HEK293T (cell line): ENCODE results near the gene MGMT.

Source experiments
- CTCF ChIA-PET: fragments of 350-600 bp; formaldehyde crosslinking; extraction: SDS; loops from one replicate; lab custom pipeline; 2021; ENCODE audit warnings: antibody characterized with exemption, inconsistent platforms; lab: Yijun Ruan, JAX
- POLR2A ChIA-PET: fragments of 350-600 bp; formaldehyde crosslinking; extraction: SDS; loops from one replicate; lab custom pipeline; 2020; ENCODE audit warnings: antibody characterized with exemption, inconsistent platforms; lab: Yijun Ruan, JAX
- DNase-seq: peaks from one replicate; pipeline ENCODE4 v3.0.0; 2012; ENCODE audit warnings: mixed read lengths; ENCODE audit errors: extremely low spot score
- ARNT ChIP-seq: fragments of 450-650 bp; IDR thresholded peaks from 2 replicates; pipeline ENCODE4 v1.6.1; 2017; ENCODE audit warnings: mild to moderate bottlenecking
- BHLHE40 ChIP-seq: fragments of 450-650 bp; IDR thresholded peaks from 2 replicates; pipeline ENCODE4 v1.6.1; 2016; ENCODE audit warnings: mild to moderate bottlenecking, moderate library complexity, borderline replicate concordance
- CTBP1 ChIP-seq: fragments of 450-650 bp; IDR thresholded peaks from 2 replicates; pipeline ENCODE4 v1.6.1; 2016; ENCODE audit warnings: borderline replicate concordance
- ELF4 ChIP-seq: fragments of 450-650 bp; IDR thresholded peaks from 2 replicates; pipeline ENCODE4 v1.6.1; 2017; ENCODE audit warnings: antibody characterized with exemption
- FOXA1 ChIP-seq: fragments of 450-650 bp; IDR thresholded peaks from 2 replicates; pipeline ENCODE4 v1.6.1; 2016; ENCODE audit warnings: mild to moderate bottlenecking
- FOXK2 ChIP-seq: fragments of 450-650 bp; IDR thresholded peaks from 2 replicates; pipeline ENCODE4 v1.6.1; 2016; ENCODE audit warnings: mild to moderate bottlenecking
- FOXM1 ChIP-seq: fragments of 450-650 bp; IDR thresholded peaks from 2 replicates; pipeline ENCODE4 v1.6.1; 2017; ENCODE audit warnings: mild to moderate bottlenecking, borderline replicate concordance
- HDGF ChIP-seq: fragments of 450-650 bp; IDR thresholded peaks from 2 replicates; pipeline ENCODE4 v1.6.1; 2017; ENCODE audit warnings: antibody characterized with exemption, borderline replicate concordance
- L3MBTL2 ChIP-seq: fragments of 450-650 bp; conservative IDR thresholded peaks from 2 replicates; pipeline ENCODE4 v1.6.1; 2016; ENCODE audit warnings: mild to moderate bottlenecking
- LEF1 ChIP-seq: fragments of 450-650 bp; IDR thresholded peaks from 2 replicates; pipeline ENCODE4 v1.6.1; 2017; ENCODE audit warnings: mild to moderate bottlenecking, borderline replicate concordance
- NFRKB ChIP-seq: fragments of 450-650 bp; IDR thresholded peaks from 2 replicates; pipeline ENCODE4 v1.6.1; 2016; ENCODE audit warnings: mild to moderate bottlenecking, moderate library complexity
- SP1 ChIP-seq: fragments of 450-650 bp; IDR thresholded peaks from 2 replicates; pipeline ENCODE4 v1.6.1; 2017
- SUZ12 ChIP-seq: fragments of 450-650 bp; IDR thresholded peaks from 2 replicates; pipeline ENCODE4 v1.6.1; 2016; ENCODE audit warnings: mild to moderate bottlenecking
- TARDBP ChIP-seq: fragments of 450-650 bp; IDR thresholded peaks from 2 replicates; pipeline ENCODE4 v1.6.1; 2016
- ZNF384 ChIP-seq: fragments of 450-650 bp; IDR thresholded peaks from 2 replicates; pipeline ENCODE4 v1.6.1; 2016
- TF ChIP-seq, protein P1 (sequence below): fragments of 450-650 bp; IDR thresholded peaks from 2 replicates; pipeline ENCODE4 v1.6.1; 2016

MGMT gene

DNA sequence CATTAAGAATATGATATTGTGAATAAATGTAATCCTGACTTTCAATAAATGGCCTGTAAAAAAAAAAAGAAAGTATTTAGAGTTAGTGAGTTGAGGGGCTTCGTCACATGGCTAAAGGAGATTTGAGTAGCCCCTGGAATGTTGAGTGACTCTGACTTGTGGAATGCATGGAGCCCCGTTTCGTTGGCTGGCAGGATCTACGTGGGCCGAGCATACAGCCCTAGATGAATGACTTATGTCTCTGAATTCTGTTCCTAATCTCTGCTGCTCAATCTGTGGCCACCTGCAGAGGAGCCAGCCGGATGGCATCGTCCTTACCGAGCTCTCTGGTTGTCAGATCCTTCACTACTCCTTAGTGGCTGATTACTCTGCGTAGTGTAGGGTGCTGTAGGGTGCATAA, 155.7 kb downstream of the MGMT start:
- POLR2A ChIA-PET: no interaction called here
- DNase-seq: no peak
- TF ChIP-seq FOXK2 (no peak), FOXM1 (no peak), SUZ12 (no peak), ARNT (no peak), LEF1 (no peak), ZNF384 (no peak), BHLHE40 (no peak), FOXA1 (no peak), CTBP1 (no peak)
- TF ChIP-seq, protein P1, sequence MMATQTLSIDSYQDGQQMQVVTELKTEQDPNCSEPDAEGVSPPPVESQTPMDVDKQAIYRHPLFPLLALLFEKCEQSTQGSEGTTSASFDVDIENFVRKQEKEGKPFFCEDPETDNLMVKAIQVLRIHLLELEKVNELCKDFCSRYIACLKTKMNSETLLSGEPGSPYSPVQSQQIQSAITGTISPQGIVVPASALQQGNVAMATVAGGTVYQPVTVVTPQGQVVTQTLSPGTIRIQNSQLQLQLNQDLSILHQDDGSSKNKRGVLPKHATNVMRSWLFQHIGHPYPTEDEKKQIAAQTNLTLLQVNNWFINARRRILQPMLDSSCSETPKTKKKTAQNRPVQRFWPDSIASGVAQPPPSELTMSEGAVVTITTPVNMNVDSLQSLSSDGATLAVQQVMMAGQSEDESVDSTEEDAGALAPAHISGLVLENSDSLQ: no peak
- CTCF ChIA-PET: no interaction called here

DNA sequence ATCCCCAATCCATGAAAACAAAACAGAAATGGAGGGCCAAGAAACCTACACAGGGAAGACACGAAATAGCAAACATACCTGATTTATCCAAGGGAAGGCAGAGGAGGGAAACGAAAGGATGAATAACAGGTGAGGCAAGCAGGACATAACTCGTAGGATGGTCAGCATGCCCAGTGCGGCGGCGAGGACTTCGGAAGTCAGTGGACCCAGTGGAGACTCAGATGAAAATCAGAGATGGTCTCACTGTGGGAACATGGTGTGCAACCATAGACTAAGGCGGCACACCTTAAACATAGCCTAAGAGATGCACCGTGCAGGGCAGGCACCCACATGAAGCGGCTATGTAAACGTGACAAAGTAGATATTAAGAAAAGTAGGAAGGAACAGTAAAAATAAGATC, 157.5 kb downstream of the MGMT start:
- POLR2A ChIA-PET: no interaction called here
- CTCF ChIA-PET: no interaction called here
- DNase-seq: no peak
- TF ChIP-seq ARNT (no peak), L3MBTL2 (no peak), SUZ12 (no peak), ZNF384 (no peak), FOXA1 (no peak), BHLHE40 (no peak), HDGF (no peak), SP1 (no peak), NFRKB (no peak), TARDBP (no peak), CTBP1 (no peak), LEF1 (no peak), FOXK2 (no peak), ELF4 (no peak), FOXM1 (no peak)
- TF ChIP-seq, protein P1: no peak

DNA sequence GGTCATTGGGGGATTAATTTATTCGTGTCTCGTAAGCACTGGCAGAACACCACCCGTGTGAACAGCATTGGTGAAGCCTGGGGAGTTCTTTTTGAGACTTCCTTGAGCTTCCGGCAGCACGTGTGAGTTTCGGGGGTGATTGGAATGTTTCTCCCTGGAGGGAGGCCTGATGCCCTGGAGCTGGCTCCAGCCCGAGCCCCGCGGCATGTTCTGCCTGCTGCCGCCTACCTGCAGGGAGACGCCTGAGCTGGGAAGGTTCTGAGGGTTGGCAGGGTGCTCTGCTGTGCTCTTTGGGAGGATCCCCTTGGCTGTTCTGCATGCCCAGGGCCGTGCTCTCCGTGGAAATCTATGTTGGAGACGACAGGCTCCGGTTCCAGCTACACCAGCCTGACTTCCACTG, 159.3 kb downstream of the MGMT start:
- CTCF ChIA-PET: no interaction called here
- POLR2A ChIA-PET: no interaction called here
- DNase-seq: no peak
- TF ChIP-seq BHLHE40 (no peak), FOXK2 (no peak), FOXM1 (no peak), NFRKB (no peak), CTBP1 (no peak), FOXA1 (no peak), ELF4 (no peak), LEF1 (no peak), SUZ12 (no peak), L3MBTL2 (no peak), ZNF384 (no peak), SP1 (no peak), HDGF (no peak)
- TF ChIP-seq, protein P1: no peak

DNA sequence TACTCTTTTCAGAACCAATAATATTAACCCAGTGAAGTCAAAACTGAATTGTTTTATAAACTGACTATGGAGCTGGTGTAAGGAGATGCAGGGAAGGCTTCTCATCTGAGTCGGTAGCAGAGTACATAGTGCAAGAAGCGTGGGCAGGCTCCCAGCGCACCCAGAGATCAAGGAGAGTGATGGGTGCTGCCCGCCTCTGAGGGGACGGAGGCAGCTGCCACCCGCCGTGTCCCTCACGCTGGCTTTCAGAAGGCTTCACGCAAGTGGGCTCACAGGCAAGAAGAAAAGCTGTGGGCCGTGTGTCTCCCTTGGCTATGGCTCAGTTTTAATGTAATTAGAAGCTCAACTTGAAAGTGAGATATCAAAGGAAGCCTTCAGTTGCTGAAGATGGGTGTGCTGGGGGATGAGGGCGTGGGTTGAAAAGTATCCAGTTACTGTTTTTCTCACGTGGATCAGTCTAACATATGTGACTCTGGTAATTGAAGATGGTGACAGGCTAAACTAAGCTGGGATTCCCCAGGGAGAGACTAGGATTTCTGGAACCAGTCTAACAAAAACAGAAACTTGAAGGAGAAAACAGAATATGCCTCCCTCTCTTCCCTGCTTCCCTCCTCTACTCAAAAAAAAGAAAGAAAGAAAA, 159.9 kb downstream of the MGMT start:
- DNase-seq: no peak
- TF ChIP-seq HDGF: no peak
- no peak for TF ChIP-seq FOXM1
- TF ChIP-seq FOXK2: no peak
- TF ChIP-seq LEF1: no peak
- TF ChIP-seq SP1: no peak
- no peak for TF ChIP-seq TARDBP
- no peak for TF ChIP-seq ARNT
- no peak for TF ChIP-seq CTBP1
- TF ChIP-seq BHLHE40: no peak
- TF ChIP-seq SUZ12: no peak
- no peak for TF ChIP-seq ZNF384
- CTCF ChIA-PET: no interaction called here
- POLR2A ChIA-PET: no interaction called here

DNA sequence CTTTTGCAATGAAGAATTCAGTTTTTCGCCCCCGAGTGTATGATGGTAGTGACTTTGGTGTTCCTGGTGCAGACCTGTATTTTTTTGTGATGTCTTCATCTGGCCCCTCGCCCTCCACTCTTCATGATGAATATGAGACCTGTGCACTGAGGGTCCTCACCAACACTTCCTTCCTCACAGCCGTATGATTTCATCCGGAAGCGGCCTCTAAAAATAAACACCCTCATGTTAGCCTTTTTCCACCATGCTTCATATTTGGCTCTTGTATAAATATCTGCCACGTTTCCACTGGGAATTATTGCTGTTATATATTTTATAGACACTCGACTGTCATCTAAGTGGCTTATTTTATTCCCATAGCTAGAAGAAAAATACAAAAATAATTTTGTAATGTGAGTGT, 160.4 kb downstream of the MGMT start:
- POLR2A ChIA-PET: no interaction called here
- TF ChIP-seq FOXK2 (no peak), LEF1 (no peak), SUZ12 (no peak), CTBP1 (no peak), BHLHE40 (no peak), HDGF (no peak), ARNT (no peak), FOXA1 (no peak), NFRKB (no peak), FOXM1 (no peak)
- TF ChIP-seq, protein P1: no peak
- DNase-seq: no peak
- CTCF ChIA-PET: no interaction called here

DNA sequence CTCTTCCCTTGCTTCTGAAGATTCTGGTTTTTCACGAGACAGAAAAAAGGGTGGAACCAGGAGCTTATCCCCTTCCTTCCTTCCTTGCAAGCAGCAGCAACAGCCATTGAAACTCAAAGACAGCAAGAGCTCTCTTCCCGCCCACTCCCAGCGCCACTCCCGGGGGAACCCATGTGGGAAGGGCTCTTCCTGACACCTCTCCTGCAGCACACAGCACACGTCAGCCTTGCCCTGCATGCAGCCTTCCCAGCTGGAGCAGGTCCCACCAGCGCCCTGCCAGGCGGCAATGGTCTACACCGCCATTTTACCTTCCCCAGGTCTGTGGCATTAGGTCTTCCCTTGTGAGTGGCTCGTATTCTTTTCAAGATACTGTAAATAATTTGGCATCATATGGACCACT, 161.8 kb downstream of the MGMT start:
- no peak for DNase-seq
- CTCF ChIA-PET: no interaction called here
- POLR2A ChIA-PET: no interaction called here
- TF ChIP-seq FOXA1 (no peak), ZNF384 (no peak), CTBP1 (no peak), FOXM1 (no peak), SP1 (no peak), SUZ12 (no peak), HDGF (no peak), NFRKB (no peak), BHLHE40 (no peak), L3MBTL2 (no peak), ELF4 (no peak), ARNT (no peak), TARDBP (no peak), LEF1 (no peak), FOXK2 (no peak)
- TF ChIP-seq, protein P1: no peak
